Measurements from ENCODE around the gene RAVER2.

GRCh38 chr1:64809309-64809708 is 64.4 kb downstream of the RAVER2 start:
- TF ChIP-seq POLR2A (IDR thresholded peaks at IDR 0.05; ENCODE audit: low read depth, low read length) (no peak), PAX5 (IDR thresholded peaks at IDR 0.05; ENCODE audit: insufficient read depth, low read length, severe bottlenecking) (no peak), POLR2AphosphoS5 (IDR thresholded peaks at IDR 0.05; ENCODE audit: low read depth, low read length) (no peak), TAF1 (IDR thresholded peaks at IDR 0.05; ENCODE audit: low read depth, low read length) (no peak), SPI1 (IDR thresholded peaks at IDR 0.05; ENCODE audit: low read depth, low read length) (no peak)

Data from GM12891 (cell line).